HUES6 (cell line): ENCODE measurements around the gene CCND1.

ENCODE experiments used
- H3K27ac ChIP-seq: 2 replicates; pipeline ENCODE4 v1.7.0; 2013; ENCODE audit warnings: low read depth, mild to moderate bottlenecking, low read length, inconsistent platforms
- H3K27me3 ChIP-seq: 2 replicates; pipeline ENCODE4 v1.6.1; 2013; ENCODE audit warnings: low read length; ENCODE audit not compliant: control insufficient read depth, insufficient read depth
- H3K36me3 ChIP-seq: 2 replicates; pipeline ENCODE4 v1.6.1; 2013; ENCODE audit warnings: low read length; ENCODE audit not compliant: control insufficient read depth, insufficient read depth
- H3K4me1 ChIP-seq: 2 replicates; pipeline ENCODE4 v1.6.1; 2013; ENCODE audit warnings: low read length; ENCODE audit not compliant: control insufficient read depth, insufficient read depth
- H3K4me3 ChIP-seq: 2 replicates; pipeline ENCODE4 v1.5.1; 2013; ENCODE audit warnings: low read depth, low read length
- H3K9ac ChIP-seq: one replicate; pipeline ENCODE4 v1.6.1; 2013; ENCODE audit warnings: mild to moderate bottlenecking, low read length
- H3K9me3 ChIP-seq: 2 replicates; pipeline ENCODE4 v1.6.1; 2013; ENCODE audit warnings: low read depth, low read length; ENCODE audit not compliant: control insufficient read depth, insufficient read depth

The CCND1 gene

GRCh38 chr11:69697861-69698260, 56.9 kb downstream of the CCND1 start:
- Histone ChIP-seq H3K27ac (no peak overlapping the region), H3K9ac (no peak overlapping the region), H3K9me3 (no peaks in the 10 kb centered on the region), H3K36me3 (peaks cover 16% of the 10 kb centered on the region), H3K27me3 (peaks cover 4% of the 10 kb centered on the region), H3K4me1 (peaks cover 36% of the 10 kb centered on the region), H3K4me3 (no peak overlapping the region)

GRCh38 chr11:69698362-69698761, 57.4 kb downstream of the CCND1 start:
- H3K4me1 ChIP-seq = peaks cover 36% of the 10 kb centered on the region

GRCh38 chr11:69699213-69699612, 58.3 kb downstream of the CCND1 start:
- H3K9ac ChIP-seq = no peak overlapping the region
- peaks cover 16% of the 10 kb centered on the region for H3K36me3 ChIP-seq
- H3K4me3 ChIP-seq = no peak overlapping the region
- no peaks in the 10 kb centered on the region for H3K9me3 ChIP-seq
- H3K27ac ChIP-seq = no peak overlapping the region
- peaks cover 14% of the 10 kb centered on the region for H3K27me3 ChIP-seq
- H3K4me1 ChIP-seq = peaks cover 36% of the 10 kb centered on the region

More at GRCh38 chr11:69698362-69698761, 57.4 kb downstream of the CCND1 start:
- H3K9me3 ChIP-seq = no peaks in the 10 kb centered on the region
- peaks cover 9% of the 10 kb centered on the region for H3K27me3 ChIP-seq
- no peak overlapping the region for H3K9ac ChIP-seq
- H3K27ac ChIP-seq = no peak overlapping the region
- peaks cover 16% of the 10 kb centered on the region for H3K36me3 ChIP-seq
- no peak overlapping the region for H3K4me3 ChIP-seq

- Histone ChIP-seq H3K36me3 (peaks cover 16% of the 10 kb centered on the region), H3K4me3 (peak overlapping the region; percentile 42), H3K27ac (peak overlapping the region; percentile 75; the same call in 1 of the 2 replicates), H3K9ac (peak overlapping the region; percentile 54), H3K4me1 (peaks cover 41% of the 10 kb centered on the region), H3K27me3 (peaks cover 22% of the 10 kb centered on the region), H3K9me3 (no peaks in the 10 kb centered on the region)
Measured at GRCh38 chr11:69700278-69701140, 59.6 kb downstream of the CCND1 start.

GRCh38 chr11:69702239-69702691, 61.3 kb downstream of the CCND1 start:
- peak overlapping the region; percentile 80 for H3K4me3 ChIP-seq
- H3K27me3 ChIP-seq = peaks cover 33% of the 10 kb centered on the region
- H3K36me3 ChIP-seq = peaks cover 16% of the 10 kb centered on the region
- peaks cover 52% of the 10 kb centered on the region for H3K4me1 ChIP-seq
- peak overlapping the region; percentile 92 for H3K9ac ChIP-seq
- peak overlapping the region; percentile 97 for H3K27ac ChIP-seq
- no peaks in the 10 kb centered on the region for H3K9me3 ChIP-seq

GRCh38 chr11:69702769-69703452, 62.0 kb downstream of the CCND1 start:
- Histone ChIP-seq H3K27ac (peak overlapping the region; percentile 97; the same call in 1 of the 2 replicates), H3K27me3 (peaks cover 33% of the 10 kb centered on the region), H3K9me3 (no peaks in the 10 kb centered on the region), H3K4me3 (peak overlapping the region; percentile 80), H3K4me1 (peaks cover 51% of the 10 kb centered on the region), H3K36me3 (peaks cover 16% of the 10 kb centered on the region), H3K9ac (peak overlapping the region; percentile 92)

- Histone ChIP-seq H3K9ac (peak overlapping the region; percentile 92), H3K27ac (peak overlapping the region; percentile 97; the same call in 1 of the 2 replicates), H3K36me3 (peaks cover 13% of the 10 kb centered on the region), H3K9me3 (no peaks in the 10 kb centered on the region), H3K4me1 (peaks cover 51% of the 10 kb centered on the region), H3K27me3 (peaks cover 33% of the 10 kb centered on the region), H3K4me3 (peak overlapping the region; percentile 80)
Measured at GRCh38 chr11:69703453-69703767, 62.5 kb downstream of the CCND1 start.
